Tibial nerve (tissue), 4 donors: Measurements from ENCODE around the gene DCAF11. TPM values are rescaled to one million over a fixed set of nuclear protein-coding genes. Genes with fewer than 3 reads are reported as not detected.

Experiments used
- DNase-seq, 2 donors: peaks; one replicate each; pipeline ENCODE4 v3.0.0-alpha.2; 2019; ENCODE audit warnings: low spot score in 2 of 2
- H3K27ac ChIP-seq, 4 donors: fragments of 200-600 bp; sonication (generic) in 3 of 4; one replicate each; pipeline ENCODE4 v1.5.1; 2017 to 2019; ENCODE audit warnings: mild to moderate bottlenecking in 1 of 4
- H3K27me3 ChIP-seq, 2 donors: fragments of 200-600 bp; sonication (generic) in 1 of 2; one replicate each; pipeline versions ENCODE4 v1.5.1 to v1.6.0; 2017 to 2019
- H3K36me3 ChIP-seq, 3 donors: fragments of 200-600 bp; sonication (generic); one replicate each; pipeline ENCODE4 v1.5.1; 2018 to 2019
- H3K4me1 ChIP-seq, 4 donors: fragments of 200-600 bp; sonication (generic) in 3 of 4; one replicate each; pipeline ENCODE4 v1.5.1; 2017 to 2019
- H3K4me3 ChIP-seq, 4 donors: fragments of 200-600 bp; sonication (generic) in 3 of 4; one replicate each; pipeline ENCODE4 v1.5.1; 2017 to 2019; ENCODE audit warnings: mild to moderate bottlenecking in 1 of 4, moderate library complexity in 1 of 4
- H3K9me3 ChIP-seq, 4 donors: fragments of 200-600 bp; sonication (generic) in 3 of 4; one replicate each; pipeline ENCODE4 v1.5.1; 2017 to 2019
- EP300 ChIP-seq, 2 donors: sonication (generic); formaldehyde crosslinking; IDR thresholded peaks; one replicate each; pipeline ENCODE4 v1.6.1; 2017; ENCODE audit warnings: antibody characterized with exemption in 2 of 2, mild to moderate bottlenecking in 1 of 2
- POLR2A ChIP-seq, 2 donors: fragments of 450-650 bp; IDR thresholded peaks; one replicate each; pipeline ENCODE4 v1.6.1; 2017; ENCODE audit warnings: antibody characterized with exemption in 2 of 2, mild to moderate bottlenecking in 2 of 2, moderate library complexity in 2 of 2
- WGBS, 2 donors: methylation state at CpG; one replicate each; pipeline ENCODE4 v1.1.5; 2018; 5-methylcytosine and 5-hydroxymethylcytosine counted together
- total RNA-seq, 4 donors: library from RNA; depleted of rRNA; stranded (reverse); fragments of >200 nt; gene quantifications; one replicate each; pipeline ENCODE4 v1.1.0, GENCODE V29; 2016
- TF ChIP-seq, protein P1 (sequence below), 5 experiments: fragments of 200-600 bp in 3 of 5; fragments of 450-650 bp in 2 of 5; sonication (generic) in 3 of 5; IDR thresholded peaks; one replicate each; pipeline ENCODE4 v1.5.1; 2016 to 2019; ENCODE audit warnings: antibody characterized with exemption in 5 of 5, mild to moderate bottlenecking in 3 of 5, moderate library complexity in 2 of 5

Gene DCAF11
- total RNA-seq, 4 donors from 2014 or later, result 68.9 to 126 (median 98.9) TPM

DNA sequence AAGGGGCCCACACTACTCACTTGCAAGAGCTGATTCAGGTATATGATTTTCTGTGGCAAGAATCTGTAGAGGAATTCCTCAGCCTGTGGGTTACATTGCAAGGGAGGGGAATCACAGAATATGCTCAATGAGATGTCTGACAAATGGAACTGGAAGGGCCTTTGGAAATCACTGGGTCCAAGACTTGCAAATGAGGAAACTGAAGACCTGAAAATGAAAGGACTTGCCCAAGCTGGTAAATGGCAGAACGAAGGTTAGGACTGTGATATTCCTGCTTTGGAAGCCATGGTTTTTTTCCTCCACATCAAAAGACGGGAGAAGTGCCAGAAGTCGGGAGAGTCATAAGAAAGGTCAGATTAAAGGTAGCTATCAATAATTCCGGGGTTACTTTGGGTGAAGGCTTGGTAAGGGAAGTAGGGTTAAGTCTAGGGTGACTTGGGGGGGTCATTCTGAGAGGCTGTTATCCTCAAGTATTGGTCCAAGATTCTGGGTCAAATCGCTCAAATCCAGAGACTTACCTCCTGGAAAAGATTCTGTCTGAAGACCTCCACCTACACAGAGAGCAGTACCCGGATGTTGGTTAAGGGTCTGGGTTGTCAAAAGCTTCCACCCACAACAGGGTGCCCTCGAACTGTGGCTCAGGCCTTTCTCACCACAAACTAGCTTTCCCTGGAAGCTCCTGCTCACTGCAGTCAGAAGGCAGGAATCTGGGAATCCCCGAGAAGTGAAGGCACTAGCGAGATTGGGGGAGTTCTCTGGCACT lies 31.3 kb downstream of the DCAF11 start:
- H3K27me3 ChIP-seq, result no peaks in the 10 kb centered on the region
- H3K27ac ChIP-seq, result peak overlapping the region; percentile 85 to 97 (median 92)
- WGBS, 2 donors, result 15 to 19% methylated on average over 9 of the region's 9 CpGs
- peaks cover 2 to 33% (median 3%) of the 10 kb centered on the region in 3 donors for H3K36me3 ChIP-seq
- TF ChIP-seq, protein P1, sequence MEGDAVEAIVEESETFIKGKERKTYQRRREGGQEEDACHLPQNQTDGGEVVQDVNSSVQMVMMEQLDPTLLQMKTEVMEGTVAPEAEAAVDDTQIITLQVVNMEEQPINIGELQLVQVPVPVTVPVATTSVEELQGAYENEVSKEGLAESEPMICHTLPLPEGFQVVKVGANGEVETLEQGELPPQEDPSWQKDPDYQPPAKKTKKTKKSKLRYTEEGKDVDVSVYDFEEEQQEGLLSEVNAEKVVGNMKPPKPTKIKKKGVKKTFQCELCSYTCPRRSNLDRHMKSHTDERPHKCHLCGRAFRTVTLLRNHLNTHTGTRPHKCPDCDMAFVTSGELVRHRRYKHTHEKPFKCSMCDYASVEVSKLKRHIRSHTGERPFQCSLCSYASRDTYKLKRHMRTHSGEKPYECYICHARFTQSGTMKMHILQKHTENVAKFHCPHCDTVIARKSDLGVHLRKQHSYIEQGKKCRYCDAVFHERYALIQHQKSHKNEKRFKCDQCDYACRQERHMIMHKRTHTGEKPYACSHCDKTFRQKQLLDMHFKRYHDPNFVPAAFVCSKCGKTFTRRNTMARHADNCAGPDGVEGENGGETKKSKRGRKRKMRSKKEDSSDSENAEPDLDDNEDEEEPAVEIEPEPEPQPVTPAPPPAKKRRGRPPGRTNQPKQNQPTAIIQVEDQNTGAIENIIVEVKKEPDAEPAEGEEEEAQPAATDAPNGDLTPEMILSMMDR (IDR thresholded peaks at IDR 0.05), result no peak
- no peak for TF ChIP-seq EP300 (IDR thresholded peaks at IDR 0.05)
- no peak for TF ChIP-seq POLR2A (IDR thresholded peaks at IDR 0.05)
- DNase-seq, result no peak
- H3K9me3 ChIP-seq, result no peaks in the 10 kb centered on the region
- peaks cover 4 to 63% (median 22%) of the 10 kb centered on the region in 4 donors for H3K4me1 ChIP-seq
- H3K4me3 ChIP-seq, result peak overlapping the region; percentile 82 to 98 (median 96)

DNA sequence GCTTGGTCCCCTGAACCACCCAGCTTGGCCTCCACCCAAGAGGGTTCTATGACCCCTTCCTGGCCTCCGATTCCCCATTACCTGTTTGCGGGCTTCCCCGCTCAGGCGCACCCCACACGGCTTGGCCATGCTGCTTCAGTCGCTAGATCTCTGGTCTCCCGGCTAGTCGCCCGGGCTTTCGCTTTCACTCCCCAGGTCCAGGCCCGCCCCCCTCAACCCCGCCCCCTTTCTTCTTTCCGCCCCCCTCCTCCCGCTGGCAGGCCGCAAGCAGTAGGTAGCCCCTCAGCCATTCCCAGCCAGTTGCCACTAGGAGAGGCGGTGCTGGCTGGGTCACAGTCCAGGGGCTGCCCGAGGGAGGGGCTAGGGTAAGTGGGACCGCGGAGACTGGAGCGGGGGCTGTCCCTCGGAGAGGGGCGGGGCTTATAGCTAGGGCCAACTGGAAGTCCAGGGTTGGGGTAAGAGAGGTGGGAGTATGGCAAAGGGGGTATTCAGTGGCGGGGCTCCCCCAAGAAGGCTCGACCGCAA lies 31.9 kb downstream of the DCAF11 start, which contains the start of gene PSME2:
TSS of gene PSME2 (minus strand) at position 158 of the 525 bp plus-strand sequence. CDS start at position 129, 29 bp downstream.
- Histone ChIP-seq H3K4me1 (peaks cover 4 to 62% (median 22%) of the 10 kb centered on the region in 4 donors), H3K9me3 (no peaks in the 10 kb centered on the region), H3K27ac (peak within 1 kb of the TSS; percentile 85 to 97 (median 92)), H3K27me3 (no peaks in the 10 kb centered on the region), H3K36me3 (peaks cover 5 to 39% (median 9%) of the 10 kb centered on the region in 3 donors), H3K4me3 (peak within 1 kb of the TSS; percentile 82 to 98 (median 96))
- TF ChIP-seq, protein P1 (IDR thresholded peaks at IDR 0.05), result no peak
- TF ChIP-seq POLR2A (IDR thresholded peaks at IDR 0.05) (peak; percentile 12 to 56), EP300 (IDR thresholded peaks at IDR 0.05) (peak in 1 of 2 donors; percentile 30)
- peak; percentile 80 to 88 for DNase-seq
- WGBS, 2 donors, result 0 to 1% methylated on average over 23 to 25 of the region's 25 CpGs

DNA sequence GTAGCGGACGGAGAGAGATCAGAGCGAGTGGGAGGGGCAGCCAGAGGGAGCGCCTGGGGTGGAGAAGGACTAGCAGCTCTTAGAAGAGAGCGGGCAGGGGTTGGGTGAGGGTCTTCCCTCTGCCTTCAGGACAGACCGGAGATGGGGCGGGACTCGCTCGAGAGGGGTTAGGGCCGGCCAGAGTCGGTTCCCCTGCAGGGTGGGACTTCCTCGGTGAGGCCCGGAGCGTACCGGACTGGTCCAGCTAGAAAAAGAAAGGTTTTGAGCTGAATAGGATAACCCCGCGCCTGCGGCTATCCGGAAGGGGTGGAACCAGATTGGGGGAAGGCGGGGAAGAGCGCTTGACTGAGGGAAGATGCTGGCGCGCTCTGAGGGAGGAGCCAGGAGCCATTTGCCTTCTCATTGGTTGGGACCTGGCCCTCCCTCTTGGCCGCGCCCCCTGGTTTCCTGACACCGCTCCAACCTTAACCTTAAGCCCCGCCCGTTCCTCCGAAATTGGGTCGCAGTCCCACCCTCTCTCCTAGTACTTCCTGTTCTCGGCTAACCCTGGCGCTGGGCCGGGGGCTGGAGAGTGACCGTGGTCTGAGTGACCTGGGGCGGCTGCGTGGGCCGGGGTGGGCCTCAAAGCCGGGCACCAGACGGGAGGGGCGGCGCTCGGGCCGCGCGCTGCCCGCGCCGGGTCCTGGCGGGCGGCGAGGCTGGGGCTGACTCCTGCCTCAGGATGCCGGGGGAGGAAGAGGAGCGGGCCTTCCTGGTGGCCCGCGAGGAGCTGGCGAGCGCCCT lies 32.6 kb downstream of the DCAF11 start, which contains the start of gene RNF31:
TSS of gene RNF31 (plus strand) at position 521 of the 783 bp plus-strand sequence. CDS start at position 722, 201 bp downstream.
- H3K4me3 ChIP-seq, result peak within 1 kb of the TSS; percentile 82 to 98 (median 96)
- TF ChIP-seq EP300 (IDR thresholded peaks at IDR 0.05) (peak; percentile 29 to 88), POLR2A (IDR thresholded peaks at IDR 0.05) (peak; percentile 21 to 75)
- TF ChIP-seq, protein P1 (IDR thresholded peaks at IDR 0.05), result peak in 1 of 5 experiments; percentile 15
- H3K27me3 ChIP-seq, result no peaks in the 10 kb centered on the region
- peak within 1 kb of the TSS; percentile 85 to 97 (median 92) for H3K27ac ChIP-seq
- H3K9me3 ChIP-seq, result no peaks in the 10 kb centered on the region
- DNase-seq, result peak; percentile 97 to 98
- peaks cover 5 to 46% (median 15%) of the 10 kb centered on the region in 3 donors for H3K36me3 ChIP-seq
- WGBS, 2 donors, result 0% methylated on average over 33 to 40 of the region's 57 CpGs
- peaks cover 4 to 59% (median 21%) of the 10 kb centered on the region in 4 donors for H3K4me1 ChIP-seq

DNA sequence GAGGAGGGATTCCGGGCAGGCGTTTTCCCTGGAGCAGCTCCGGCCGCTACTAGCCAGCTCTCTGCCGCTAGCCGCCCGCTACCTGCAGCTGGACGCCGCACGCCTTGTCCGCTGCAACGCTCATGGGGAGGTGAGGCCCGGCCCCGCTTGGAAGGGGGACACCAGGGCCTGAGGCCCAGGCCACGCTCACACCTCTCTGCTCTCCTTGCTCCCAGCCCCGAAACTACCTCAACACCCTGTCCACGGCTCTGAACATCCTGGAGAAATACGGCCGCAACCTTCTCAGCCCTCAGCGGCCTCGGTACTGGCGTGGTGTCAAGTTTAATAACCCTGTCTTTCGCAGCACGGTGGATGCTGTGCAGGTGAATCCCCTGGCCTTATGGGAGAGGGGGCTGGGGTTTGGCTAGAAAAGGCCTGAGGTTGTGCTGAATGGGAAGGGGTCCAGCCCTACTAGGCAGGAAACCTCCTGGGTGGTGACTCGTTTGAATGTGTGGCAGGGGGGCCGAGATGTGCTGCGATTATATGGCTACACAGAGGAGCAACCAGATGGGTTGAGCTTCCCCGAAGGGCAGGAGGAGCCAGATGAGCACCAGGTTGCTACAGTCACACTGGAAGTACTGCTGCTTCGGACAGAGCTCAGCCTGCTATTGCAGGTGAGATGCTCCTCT lies 33.3 kb downstream of the DCAF11 start:
- TF ChIP-seq, protein P1 (IDR thresholded peaks at IDR 0.05), result no peak
- TF ChIP-seq EP300 (IDR thresholded peaks at IDR 0.05) (no peak), POLR2A (IDR thresholded peaks at IDR 0.05) (no peak)
- Histone ChIP-seq H3K9me3 (no peaks in the 10 kb centered on the region), H3K27me3 (no peaks in the 10 kb centered on the region), H3K27ac (peak overlapping the region; percentile 85 to 97 (median 92)), H3K36me3 (peaks cover 5 to 53% (median 20%) of the 10 kb centered on the region in 3 donors), H3K4me3 (peak overlapping the region; percentile 82 to 98 (median 96)), H3K4me1 (peaks cover 4 to 51% (median 19%) of the 10 kb centered on the region in 4 donors)
- WGBS, 2 donors, result 4 to 5% methylated on average over 21 to 22 of the region's 29 CpGs
- no peak for DNase-seq
